Globus pallidus (tissue), 1 donor: ENCODE measurements around the gene STBD1.
"Not testable (repeated sequence)": the region's sequence is repeated elsewhere in the genome, so short reads cannot be mapped to it uniquely, and the experiment has no call there.

Experiments
- DNase-seq: peaks from one replicate; pipeline ENCODE4 v3.0.0-alpha.2; 2015; ENCODE audit warnings: low spot score

Gene STBD1

GRCh38 chr4:76305971-76306881, at the start of gene STBD1:
Gene STBD1, plus strand, starts transcription at chr4:76306733. Its CDS starts 37 bp downstream, at chr4:76306770.
- peak; percentile 26 for DNase-seq

DNA sequence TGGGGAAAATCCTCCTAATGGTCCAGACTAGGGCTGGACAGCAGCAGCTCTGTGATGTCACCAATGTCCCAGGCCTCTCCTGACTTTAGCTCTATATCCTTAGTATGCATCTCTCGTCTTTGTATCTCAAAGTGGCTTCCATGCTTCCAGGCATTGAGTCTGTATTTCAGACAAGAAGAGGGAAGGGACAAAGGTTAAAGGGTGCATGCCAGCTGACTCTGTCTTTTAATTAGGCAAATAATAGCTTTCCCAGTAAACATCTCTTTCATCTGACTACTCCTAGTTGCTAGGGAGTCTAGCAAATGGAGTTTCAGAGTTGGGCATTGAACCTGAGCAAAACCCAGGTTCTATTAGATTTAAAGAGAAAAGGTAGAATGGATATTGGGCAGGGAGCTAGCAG, 49.6 kb upstream of the STBD1 start:
- no peak for DNase-seq

DNA sequence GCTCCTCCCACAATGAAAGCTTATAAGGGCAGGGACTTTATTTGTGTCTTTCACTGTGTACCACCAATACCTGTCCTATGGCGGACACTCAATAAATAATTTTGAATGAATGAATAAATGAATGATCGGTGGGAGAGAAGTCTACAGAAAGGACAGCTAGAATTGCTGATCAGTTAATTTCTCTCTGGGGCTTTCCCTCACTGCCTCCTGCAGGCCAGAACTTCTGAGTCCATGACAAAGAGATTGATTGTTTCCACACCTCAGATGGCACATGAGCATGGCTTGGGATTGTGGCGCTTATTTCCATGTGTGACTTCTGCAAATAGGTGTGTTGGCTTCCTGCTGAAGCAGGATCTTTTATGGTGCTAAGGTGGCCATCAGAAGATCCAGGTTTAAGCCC, 48.7 kb upstream of the STBD1 start:
- peak; percentile 42 for DNase-seq

DNA sequence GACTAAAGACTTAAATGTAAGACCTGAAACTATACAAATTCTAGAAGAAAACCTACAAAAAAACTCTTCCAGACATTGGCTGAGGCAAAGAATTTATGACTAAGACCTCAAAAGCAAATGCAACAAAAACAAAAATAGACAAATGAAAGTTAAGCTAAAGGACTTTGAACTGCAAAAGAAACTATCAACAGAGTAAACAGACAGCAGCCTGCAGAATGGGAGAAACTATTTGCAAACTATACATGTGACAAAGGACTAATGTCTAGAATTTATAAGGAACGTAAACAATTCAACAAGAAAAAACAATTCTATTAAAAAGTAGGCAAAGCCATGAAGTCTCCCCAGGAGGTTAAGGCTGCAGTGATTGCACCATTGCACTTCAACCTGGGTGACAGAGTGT, 46.0 kb upstream of the STBD1 start:
- DNase-seq = no peak

DNA sequence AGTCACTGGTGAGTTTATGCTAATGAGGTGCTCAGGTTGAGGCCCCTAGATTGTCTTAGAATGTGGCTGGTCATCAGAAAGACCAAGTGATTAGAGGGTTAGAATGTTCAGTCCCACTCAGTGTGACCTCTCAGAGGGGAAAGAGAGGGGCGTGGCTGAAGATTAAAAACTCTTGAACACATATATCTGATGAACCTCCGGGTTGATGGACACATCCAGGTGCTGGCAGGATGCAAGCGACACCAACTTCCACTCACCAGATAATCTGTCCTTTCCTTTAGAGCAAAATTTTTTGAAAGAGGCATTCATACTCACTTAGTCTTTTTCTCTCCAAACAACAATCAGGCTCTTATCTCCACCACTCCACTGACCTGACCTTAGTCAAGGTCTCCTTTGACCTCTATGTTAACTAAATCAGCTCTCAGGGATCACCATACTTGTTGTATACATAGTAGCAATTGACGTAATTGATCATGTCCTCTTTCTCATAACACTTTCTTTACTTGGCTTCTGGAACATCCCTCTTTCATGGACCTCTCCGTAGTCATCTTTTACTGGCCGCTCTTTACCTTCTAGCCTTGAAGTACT, 40.8 kb upstream of the STBD1 start:
- no peak for DNase-seq

GRCh38 chr4:76266627-76267026, 39.9 kb upstream of the STBD1 start:
- DNase-seq = no peak

DNA sequence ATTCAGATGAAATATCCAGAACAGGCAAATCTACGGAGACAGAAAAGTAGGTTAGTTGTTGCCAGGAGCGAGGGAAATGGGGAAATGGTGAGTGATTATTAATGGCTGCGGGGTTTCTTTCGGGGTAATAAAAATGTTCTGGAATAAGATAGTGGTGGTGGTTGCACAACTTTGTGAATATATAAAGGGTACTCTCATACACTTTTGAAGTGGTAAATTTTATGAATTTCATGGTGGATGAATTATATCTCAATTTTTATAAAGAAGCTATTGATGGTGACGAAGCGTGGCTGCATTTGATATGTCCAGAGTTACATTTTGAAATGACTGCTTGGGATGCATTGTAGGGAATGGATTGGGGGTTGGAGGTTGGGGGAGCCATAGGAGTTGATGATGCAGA, 38.7 kb upstream of the STBD1 start:
- no peak for DNase-seq

GRCh38 chr4:76270244-76271175, 36.0 kb upstream of the STBD1 start:
- no peak for DNase-seq

GRCh38 chr4:76271248-76271647, 35.3 kb upstream of the STBD1 start:
- no peak for DNase-seq

- DNase-seq = no peak
Observed at GRCh38 chr4:76272073-76272472, 34.5 kb upstream of the STBD1 start.

- DNase-seq = no peak
Observed at GRCh38 chr4:76272582-76272981, 34.0 kb upstream of the STBD1 start.

DNA sequence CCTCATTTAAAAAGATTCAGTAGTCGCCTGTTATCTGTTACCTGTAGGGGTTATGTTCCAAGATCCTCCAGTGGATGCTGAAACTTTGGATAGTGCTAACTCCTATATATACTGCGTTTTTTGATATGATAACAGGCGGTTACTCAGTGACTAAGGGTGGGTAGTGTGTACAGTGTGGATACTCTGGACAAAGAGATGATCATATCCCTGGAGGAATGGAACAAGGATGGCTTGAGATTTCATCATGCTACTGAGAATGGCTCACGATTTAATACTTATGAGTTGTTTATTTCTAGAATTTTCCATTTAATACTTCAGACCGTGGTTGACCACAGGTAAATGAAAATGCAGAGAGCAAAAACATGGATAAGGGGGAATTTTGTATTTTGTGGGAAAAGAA, 33.5 kb upstream of the STBD1 start:
- DNase-seq = no peak

- no peak for DNase-seq
Observed at GRCh38 chr4:76275486-76276124, 30.9 kb upstream of the STBD1 start.

DNA sequence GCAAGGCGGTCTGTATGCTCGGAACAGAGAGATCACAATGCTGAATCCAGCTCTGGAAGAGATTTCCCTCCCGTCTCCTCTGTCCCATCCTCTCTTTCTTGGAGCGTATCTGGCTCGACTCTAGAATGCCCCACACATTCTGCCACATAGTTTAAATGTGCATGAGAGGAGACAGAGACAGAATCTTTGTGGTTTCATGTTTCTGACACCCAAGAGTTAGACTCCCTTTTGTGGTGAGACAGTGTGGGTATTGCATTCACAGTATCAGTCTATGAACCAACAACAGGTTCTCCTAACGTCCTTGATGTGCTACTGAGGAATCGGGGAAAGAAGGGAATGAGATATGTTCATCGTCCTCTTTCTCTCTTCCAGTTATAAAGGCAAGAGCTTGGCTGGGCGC, 29.7 kb upstream of the STBD1 start:
- DNase-seq = no peak

GRCh38 chr4:76277667-76278066, 28.9 kb upstream of the STBD1 start:
- DNase-seq = no peak

DNA sequence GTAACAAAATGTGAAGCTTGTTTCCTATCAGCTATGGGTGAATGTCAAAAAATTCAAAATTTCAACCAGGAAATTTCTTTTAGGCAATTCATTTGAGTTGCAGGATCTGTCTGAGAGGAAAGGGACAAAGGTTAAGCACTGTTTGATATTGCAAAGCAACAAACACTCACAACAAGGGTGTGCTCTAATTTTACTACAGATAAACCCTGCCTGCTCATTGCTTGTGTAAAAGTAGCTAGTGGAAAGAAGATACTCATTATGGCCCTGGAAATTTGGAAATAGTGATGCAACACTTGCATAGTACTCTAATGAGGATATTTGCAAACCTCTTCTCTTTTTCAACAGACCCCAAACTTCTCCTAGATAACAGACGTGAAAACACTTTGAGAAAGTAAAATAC, 27.9 kb upstream of the STBD1 start:
- no peak for DNase-seq

DNA sequence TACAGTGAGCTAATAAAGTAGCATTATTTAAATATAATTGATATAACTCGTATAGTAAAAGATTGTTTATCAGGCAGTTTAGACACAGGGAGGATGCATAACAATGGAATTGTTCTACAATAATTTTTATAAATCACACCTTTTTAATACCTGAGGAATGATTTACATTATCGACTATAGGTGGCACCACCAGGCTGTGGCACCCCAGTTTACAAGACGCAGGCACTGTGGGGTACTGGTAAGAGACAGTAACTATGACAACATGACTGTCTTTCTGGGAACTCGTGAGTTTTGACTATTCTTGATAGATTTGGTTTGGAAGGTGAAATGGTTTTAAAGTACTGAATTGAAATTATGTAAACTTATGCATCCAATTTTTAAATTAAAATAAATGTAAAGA, 27.1 kb upstream of the STBD1 start:
- DNase-seq = no peak

DNA sequence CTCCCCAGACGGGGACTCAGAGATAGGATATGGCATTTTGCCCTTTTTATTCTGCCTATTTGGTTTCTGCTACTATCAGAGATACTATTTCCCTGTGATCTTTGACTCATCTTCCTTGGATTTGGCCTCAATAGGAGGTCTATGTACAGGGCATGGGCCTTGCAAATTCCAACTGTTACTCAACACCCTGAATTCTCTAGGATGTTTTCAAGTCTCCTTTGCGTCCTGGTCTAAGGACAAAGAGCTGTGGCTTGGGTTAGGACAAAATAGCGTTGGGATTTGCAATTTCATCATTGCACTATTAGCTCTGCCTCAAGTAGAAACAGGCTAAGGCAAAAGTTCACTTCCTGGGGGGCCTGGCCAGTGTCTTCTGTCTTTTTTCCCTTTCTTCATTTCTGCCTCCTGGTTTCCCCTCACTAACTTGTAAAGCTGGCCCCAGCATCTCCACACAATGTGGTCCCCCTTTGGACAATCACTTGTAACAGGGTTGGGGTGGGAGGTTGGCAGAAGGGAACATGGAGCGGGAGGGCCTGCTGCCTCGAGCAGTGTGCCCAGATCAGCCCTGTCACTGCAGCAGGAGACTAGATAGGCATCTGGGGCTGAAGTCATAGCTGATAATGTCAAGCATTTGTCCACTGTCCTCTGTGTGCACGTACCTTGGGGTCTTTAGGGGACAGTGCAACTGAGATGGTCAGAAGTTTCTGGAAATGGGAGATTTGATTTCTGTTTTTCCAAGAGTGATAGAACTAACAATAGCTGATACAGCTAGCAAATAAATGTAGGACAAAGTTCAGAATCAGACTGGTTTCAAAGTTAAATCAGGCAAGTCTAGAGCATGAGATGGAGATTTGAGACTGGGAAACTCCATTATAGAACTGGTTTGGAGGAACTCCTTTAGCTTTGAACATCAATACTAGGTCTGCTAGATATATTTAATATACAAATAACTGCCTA, 25.8 kb upstream of the STBD1 start:
- no peak for DNase-seq

- DNase-seq = not testable (repeated sequence)
Observed at GRCh38 chr4:76281594-76281993, 24.9 kb upstream of the STBD1 start.

- no peak for DNase-seq
Observed at GRCh38 chr4:76282941-76283689, 23.4 kb upstream of the STBD1 start.
